SK-N-SH (cell line): Measurements from ENCODE around the gene LSM14A. TPM values are rescaled to one million over a fixed set of nuclear protein-coding genes. Genes with fewer than 3 reads are reported as not detected.

Experiments
- CTCF ChIA-PET: fragments of 300-600, 350-600 bp; formaldehyde crosslinking; extraction: SDS; loops from one replicate; lab custom pipeline; 2021; lab: Yijun Ruan, JAX
- POLR2A ChIA-PET: fragments of 350-600 bp; sonication (Branson Sonifier 250); formaldehyde crosslinking; extraction: SDS; loops from one replicate; lab custom pipeline; 2020; ENCODE audit warnings: antibody characterized with exemption, inconsistent platforms; lab: Yijun Ruan, JAX
- DNase-seq: peaks from one replicate; pipeline ENCODE4 v3.0.0; 2012
- H2AFZ ChIP-seq: fragments of 200-600 bp; sonication (generic); 2 replicates; pipeline ENCODE4 v1.8.1; 2016; ENCODE audit warnings: antibody characterized with exemption, mild to moderate bottlenecking, low read depth
- H3F3A ChIP-seq: fragments of 200-600 bp; sonication (generic); replicated peaks from 2 replicates; pipeline ENCODE3; 2016; ENCODE audit warnings: antibody characterized with exemption, mild to moderate bottlenecking; ENCODE audit not compliant: insufficient read depth
- H3K27ac ChIP-seq, 2 experiments: fragments of 200-500 bp in 1 of 2; fragments of 200-600 bp in 1 of 2; sonication (Bioruptor generic) in 1 of 2; sonication (generic), shearing (Covaris generic) in 1 of 2; 2 replicates each; pipeline versions ENCODE4 v1.5.1 to v1.6.1; 2014 to 2016; ENCODE audit warnings: low read depth in 2 of 2, inconsistent platforms in 1 of 2, low read length in 1 of 2, mild to moderate bottlenecking in 1 of 2, mixed read lengths in 1 of 2
- H3K27me3 ChIP-seq: fragments of 200-600 bp; sonication (generic), shearing (Covaris generic); 2 replicates; pipeline ENCODE4 v1.6.1; 2016; ENCODE audit warnings: mixed run types; ENCODE audit not compliant: insufficient read depth
- H3K36me3 ChIP-seq, 2 experiments: fragments of 200-500 bp in 1 of 2; fragments of 200-600 bp in 1 of 2; sonication (Bioruptor generic) in 1 of 2; sonication (generic) in 1 of 2; replicated peaks in 1 of 2; 2 replicates each; pipeline versions ENCODE3 to v1.5.1; 2014 to 2016; ENCODE audit warnings: low read length in 1 of 2, mild to moderate bottlenecking in 1 of 2; ENCODE audit not compliant: insufficient read depth in 2 of 2, control insufficient read depth in 1 of 2
- H3K4me1 ChIP-seq, 2 experiments: fragments of 200-500 bp in 1 of 2; fragments of 200-600 bp in 1 of 2; sonication (Bioruptor generic) in 1 of 2; sonication (generic), shearing (Covaris generic) in 1 of 2; 2 replicates each; pipeline versions ENCODE4 v1.5.1 to v1.6.1; 2014 to 2016; ENCODE audit warnings: low read depth in 1 of 2, low read length in 1 of 2, mixed run types in 1 of 2; ENCODE audit not compliant: insufficient read depth in 2 of 2, control insufficient read depth in 1 of 2
- H3K4me2 ChIP-seq: fragments of 200-600 bp; sonication (generic), shearing (Covaris generic); 2 replicates; pipeline ENCODE4 v1.6.1; 2017; ENCODE audit warnings: mixed run types
- H3K4me3 ChIP-seq, 2 experiments: fragments of 200-500 bp in 1 of 2; fragments of 200-600 bp in 1 of 2; sonication (Bioruptor generic) in 1 of 2; sonication (generic), shearing (Covaris generic) in 1 of 2; 2 replicates each; pipeline versions ENCODE4 v1.5.1 to v1.8.1; 2014 to 2016; ENCODE audit warnings: low read depth in 2 of 2, inconsistent platforms in 1 of 2, low read length in 1 of 2, mild to moderate bottlenecking in 1 of 2, mixed read lengths in 1 of 2, moderate library complexity in 1 of 2
- H3K79me2 ChIP-seq: fragments of 200-600 bp; sonication (generic); 2 replicates; pipeline ENCODE4 v1.8.1; 2017; ENCODE audit warnings: mild to moderate bottlenecking; ENCODE audit not compliant: insufficient read depth
- H3K9ac ChIP-seq: fragments of 200-600 bp; sonication (generic); 2 replicates; pipeline ENCODE4 v1.6.1; 2017; ENCODE audit warnings: mixed run types
- H3K9me2 ChIP-seq: fragments of 200-600 bp; sonication (generic); 2 replicates; pipeline ENCODE4 v1.6.1; 2017; ENCODE audit warnings: mixed run types
- H3K9me3 ChIP-seq: fragments of 200-600 bp; sonication (generic); 2 replicates; pipeline ENCODE4 v1.6.1; 2017; ENCODE audit warnings: mixed run types, mild to moderate bottlenecking, moderate library complexity
- H4K20me1 ChIP-seq: fragments of 200-600 bp; sonication (generic); 2 replicates; pipeline ENCODE4 v1.6.1; 2017; ENCODE audit warnings: mild to moderate bottlenecking, mixed run types; ENCODE audit not compliant: insufficient read depth
- EP300 ChIP-seq, 2 experiments: IDR thresholded peaks; 2 replicates each; pipeline versions ENCODE4 v1.4.0 to v1.6.1; 2012; ENCODE audit warnings: borderline replicate concordance in 1 of 2, low read depth in 1 of 2, low read length in 1 of 2
- EZH2phosphoT487 ChIP-seq: fragments of 200-600 bp; sonication (generic); IDR thresholded peaks from 2 replicates; pipeline ENCODE4 v1.6.1; 2017; ENCODE audit warnings: low read depth, mixed run types, mild to moderate bottlenecking, antibody characterized with exemption, moderate library complexity, borderline replicate concordance
- JUND ChIP-seq: IDR thresholded peaks from 2 replicates; pipeline ENCODE4 v1.4.0; 2012
- NFIC ChIP-seq: IDR thresholded peaks from 2 replicates; pipeline ENCODE4 v1.4.0; 2012; ENCODE audit warnings: borderline replicate concordance
- NRF1 ChIP-seq: IDR thresholded peaks from 2 replicates; pipeline ENCODE4 v1.6.1; 2012; ENCODE audit warnings: low read depth, mild to moderate bottlenecking, low read length
- REST ChIP-seq: IDR thresholded peaks from 2 replicates; pipeline ENCODE4 v1.6.1; 2012; ENCODE audit warnings: mild to moderate bottlenecking, low read depth, low read length, moderate library complexity
- SMC3 ChIP-seq: IDR thresholded peaks from 2 replicates; pipeline ENCODE4 v1.6.1; 2012; ENCODE audit warnings: low read depth, low read length, improper control_type of control experiment
- TAF1 ChIP-seq: IDR thresholded peaks from 2 replicates; pipeline ENCODE4 v1.6.1; 2012; ENCODE audit warnings: low read depth, mild to moderate bottlenecking, low read length, moderate library complexity, borderline replicate concordance
- TCF12 ChIP-seq: IDR thresholded peaks from 2 replicates; pipeline ENCODE4 v1.4.0; 2012
- USF2 ChIP-seq: fragments of 150-350 bp; IDR thresholded peaks from 2 replicates; pipeline ENCODE4 v1.6.1; 2017; ENCODE audit warnings: antibody characterized with exemption, low read length, low read depth, borderline replicate concordance
- WGBS: methylation state at CpG from one replicate; pipeline ENCODE4 v1.1.6; 2017; ENCODE audit warnings: low lambda C conversion rate; 5-methylcytosine and 5-hydroxymethylcytosine counted together
- polyA plus RNA-seq, 3 experiments: library from polyadenylated mRNA; depleted of rRNA; stranded (reverse); fragments of >200 nt; gene quantifications; 2 replicates each; pipeline ENCODE4 v1.2.3, GENCODE V29; 2012
- TF ChIP-seq, protein P1 (sequence below): fragments of 150-350 bp; IDR thresholded peaks from 2 replicates; pipeline ENCODE4 v1.6.1; 2016; ENCODE audit warnings: mild to moderate bottlenecking, low read depth, low read length
- TF ChIP-seq, protein P2 (sequence below): fragments of 200-600 bp; sonication (generic); IDR thresholded peaks from 2 replicates; pipeline ENCODE4 v1.6.1; 2017; ENCODE audit warnings: antibody characterized with exemption, mild to moderate bottlenecking, moderate library complexity
- TF ChIP-seq, protein P3 (sequence below): IDR thresholded peaks from 2 replicates; pipeline ENCODE4; 2012

LSM14A gene
- polyA plus RNA-seq, 1 of the 3 experiments (the other 2 are of a cell fraction) = 87.7 TPM

DNA sequence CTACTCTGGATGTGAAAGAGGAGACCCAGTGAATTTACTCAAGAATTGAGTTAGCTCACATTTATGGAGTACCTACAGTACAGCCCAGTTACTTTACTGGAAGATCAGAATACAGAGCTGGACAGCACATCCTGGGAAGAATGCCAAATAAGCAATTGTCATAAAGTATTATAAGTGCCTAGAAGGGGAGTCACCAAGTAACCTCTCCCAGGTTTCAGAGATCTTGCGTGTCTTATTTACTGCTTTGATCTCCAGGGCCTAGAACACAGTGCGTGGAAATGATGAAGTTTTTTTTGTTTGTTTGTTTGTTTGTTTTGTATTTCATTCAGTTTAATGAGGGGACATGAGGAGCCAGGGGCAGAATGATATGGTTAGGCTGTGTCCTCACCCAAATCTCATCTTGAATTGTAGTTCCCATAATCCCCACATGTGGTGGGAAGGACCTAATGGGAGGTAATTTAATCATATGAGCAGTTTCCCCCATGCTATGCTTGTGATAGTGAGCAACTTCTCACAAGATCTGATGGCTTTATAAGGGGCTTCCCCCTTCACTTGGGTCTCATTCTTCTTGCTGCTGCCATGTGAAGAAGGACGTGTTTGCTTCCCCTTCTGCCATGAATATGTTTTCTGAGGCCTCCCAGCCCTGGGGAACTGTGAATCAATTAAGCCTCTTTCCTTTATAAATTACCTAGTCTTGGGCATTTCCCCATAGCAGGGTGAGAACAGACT lies 87.2 kb downstream of the LSM14A start:
- 83% methylated on average over 3 of the region's 3 CpGs for WGBS
- CTCF ChIA-PET = no interaction called here
- H3K79me2 ChIP-seq = peaks cover 90% of the 10 kb centered on the region
- TF ChIP-seq TAF1 (no peak), SMC3 (no peak), NFIC (peak; percentile 40; the same call in 1 of the 2 replicates), JUND (no peak), REST (peak; percentile 86)
- TF ChIP-seq, protein P1, sequence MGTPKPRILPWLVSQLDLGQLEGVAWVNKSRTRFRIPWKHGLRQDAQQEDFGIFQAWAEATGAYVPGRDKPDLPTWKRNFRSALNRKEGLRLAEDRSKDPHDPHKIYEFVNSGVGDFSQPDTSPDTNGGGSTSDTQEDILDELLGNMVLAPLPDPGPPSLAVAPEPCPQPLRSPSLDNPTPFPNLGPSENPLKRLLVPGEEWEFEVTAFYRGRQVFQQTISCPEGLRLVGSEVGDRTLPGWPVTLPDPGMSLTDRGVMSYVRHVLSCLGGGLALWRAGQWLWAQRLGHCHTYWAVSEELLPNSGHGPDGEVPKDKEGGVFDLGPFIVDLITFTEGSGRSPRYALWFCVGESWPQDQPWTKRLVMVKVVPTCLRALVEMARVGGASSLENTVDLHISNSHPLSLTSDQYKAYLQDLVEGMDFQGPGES = no peak
- TF ChIP-seq, all 33 proteins: peak for 2
- no peak overlapping the region for H3K27ac ChIP-seq
- H3K4me1 ChIP-seq = peaks cover 16 to 45% of the 10 kb centered on the region in 2 experiments; a peak in 3 of 4 replicates
- H2AFZ ChIP-seq = no peak overlapping the region
- no peak for DNase-seq
- H3K9me3 ChIP-seq = no peaks in the 10 kb centered on the region
- no peaks in the 10 kb centered on the region for H3K27me3 ChIP-seq
- POLR2A ChIA-PET = no interaction called here
- H3F3A ChIP-seq = peaks cover 19% of the 10 kb centered on the region
- no peak overlapping the region for H3K9ac ChIP-seq
- peaks cover 0 to 8% of the 10 kb centered on the region in 2 experiments for H3K36me3 ChIP-seq
- H3K4me3 ChIP-seq = no peak overlapping the region
- no peaks in the 10 kb centered on the region; the same call in 1 of the 2 replicates for H4K20me1 ChIP-seq
- no peaks in the 10 kb centered on the region for H3K9me2 ChIP-seq
- no peak overlapping the region; the same call in 1 of the 2 replicates for H3K4me2 ChIP-seq

DNA sequence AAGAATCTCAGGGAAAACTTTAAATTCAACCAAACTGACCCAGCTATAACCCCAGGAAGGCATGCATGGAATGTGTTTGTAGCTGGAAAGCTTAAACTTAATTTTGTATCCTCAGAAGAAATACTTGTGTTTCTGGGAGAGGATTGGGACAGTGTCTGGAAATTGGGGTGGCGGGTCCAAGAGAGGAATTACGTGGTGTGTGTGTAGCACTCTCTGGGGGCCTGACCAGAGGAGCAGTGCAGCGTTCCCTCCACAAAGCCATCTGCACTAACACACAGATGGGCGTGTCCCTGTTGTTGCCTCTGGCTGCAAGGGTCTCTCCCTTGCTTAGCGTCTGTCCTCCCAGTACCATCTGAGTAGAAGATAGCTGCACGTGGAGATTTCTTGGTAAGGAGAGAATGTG lies 88.5 kb downstream of the LSM14A start:
- H3K27me3 ChIP-seq = no peaks in the 10 kb centered on the region
- H3F3A ChIP-seq = peaks cover 16% of the 10 kb centered on the region
- CTCF ChIA-PET = interaction anchor here (0.8 kb wide), 1 partner anchor 8 kb away, joined by 3 read pairs; no protein-coding TSS in a partner anchor
- H4K20me1 ChIP-seq = no peaks in the 10 kb centered on the region; the same call in 1 of the 2 replicates
- DNase-seq = no peak
- no peaks in the 10 kb centered on the region for H3K9me2 ChIP-seq
- H2AFZ ChIP-seq = no peak overlapping the region
- H3K79me2 ChIP-seq = peaks cover 93% of the 10 kb centered on the region
- H3K4me3 ChIP-seq = no peak overlapping the region
- POLR2A ChIA-PET = no interaction called here
- peak overlapping the region; percentile 51; the same call in 1 of the 2 replicates for H3K4me2 ChIP-seq
- peaks cover 0 to 8% of the 10 kb centered on the region in 2 experiments for H3K36me3 ChIP-seq
- peaks cover 18 to 44% of the 10 kb centered on the region in 2 experiments; a peak in 3 of 4 replicates for H3K4me1 ChIP-seq
- no peak overlapping the region for H3K9ac ChIP-seq
- H3K27ac ChIP-seq = 0 out of 4 replicates have a peak overlapping the region, but pooled peaks have one; percentile 7 to 9
- 61% methylated on average over 6 of the region's 6 CpGs for WGBS
- H3K9me3 ChIP-seq = no peaks in the 10 kb centered on the region
- TF ChIP-seq NRF1 = no peak
- TF ChIP-seq, protein P2, sequence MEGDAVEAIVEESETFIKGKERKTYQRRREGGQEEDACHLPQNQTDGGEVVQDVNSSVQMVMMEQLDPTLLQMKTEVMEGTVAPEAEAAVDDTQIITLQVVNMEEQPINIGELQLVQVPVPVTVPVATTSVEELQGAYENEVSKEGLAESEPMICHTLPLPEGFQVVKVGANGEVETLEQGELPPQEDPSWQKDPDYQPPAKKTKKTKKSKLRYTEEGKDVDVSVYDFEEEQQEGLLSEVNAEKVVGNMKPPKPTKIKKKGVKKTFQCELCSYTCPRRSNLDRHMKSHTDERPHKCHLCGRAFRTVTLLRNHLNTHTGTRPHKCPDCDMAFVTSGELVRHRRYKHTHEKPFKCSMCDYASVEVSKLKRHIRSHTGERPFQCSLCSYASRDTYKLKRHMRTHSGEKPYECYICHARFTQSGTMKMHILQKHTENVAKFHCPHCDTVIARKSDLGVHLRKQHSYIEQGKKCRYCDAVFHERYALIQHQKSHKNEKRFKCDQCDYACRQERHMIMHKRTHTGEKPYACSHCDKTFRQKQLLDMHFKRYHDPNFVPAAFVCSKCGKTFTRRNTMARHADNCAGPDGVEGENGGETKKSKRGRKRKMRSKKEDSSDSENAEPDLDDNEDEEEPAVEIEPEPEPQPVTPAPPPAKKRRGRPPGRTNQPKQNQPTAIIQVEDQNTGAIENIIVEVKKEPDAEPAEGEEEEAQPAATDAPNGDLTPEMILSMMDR = no peak
- TF ChIP-seq, protein P3, sequence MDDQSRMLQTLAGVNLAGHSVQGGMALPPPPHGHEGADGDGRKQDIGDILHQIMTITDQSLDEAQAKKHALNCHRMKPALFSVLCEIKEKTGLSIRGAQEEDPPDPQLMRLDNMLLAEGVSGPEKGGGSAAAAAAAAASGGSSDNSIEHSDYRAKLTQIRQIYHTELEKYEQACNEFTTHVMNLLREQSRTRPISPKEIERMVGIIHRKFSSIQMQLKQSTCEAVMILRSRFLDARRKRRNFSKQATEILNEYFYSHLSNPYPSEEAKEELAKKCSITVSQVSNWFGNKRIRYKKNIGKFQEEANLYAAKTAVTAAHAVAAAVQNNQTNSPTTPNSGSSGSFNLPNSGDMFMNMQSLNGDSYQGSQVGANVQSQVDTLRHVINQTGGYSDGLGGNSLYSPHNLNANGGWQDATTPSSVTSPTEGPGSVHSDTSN = no peak
- TF ChIP-seq NFIC = no peak
- TF ChIP-seq JUND = no peak
- TF ChIP-seq EP300 (IDR thresholded peaks at IDR 0.05; ENCODE audit: borderline replicate concordance in 1 of 2, low read depth in 1 of 2, low read length in 1 of 2) = no peak
- no peak for TF ChIP-seq EZH2phosphoT487
- peak; percentile 11; the same call in 1 of the 2 replicates for TF ChIP-seq TCF12
- TF ChIP-seq USF2 = no peak
